Measurements from ENCODE around the gene JCAD. TPM values are rescaled to one million over a fixed set of nuclear protein-coding genes. Genes with fewer than 3 reads are reported as not detected.
"Not testable (repeated sequence)": the region's sequence is repeated elsewhere in the genome, so short reads cannot be mapped to it uniquely, and the experiment has no call there.

JCAD gene
- total RNA-seq, 2 experiments from 2014 or later = 0.03 to 0.20 TPM

GRCh38 chr10:29994811-29995210 lies 64.6 kb downstream of the JCAD start:
- Mint-ChIP-seq H3K4me3 (no peak overlapping the region), H3K4me1 (no peaks in the 10 kb centered on the region), H3K27me3 (peaks cover 42% of the 10 kb centered on the region), H3K9me3 (no peaks in the 10 kb centered on the region), H3K27ac (no peak overlapping the region), H3K36me3 (no peaks in the 10 kb centered on the region)
- POLR2A ChIA-PET = no interaction called here
- ATAC-seq (ENCODE audit: low read depth) = no peak
- no peak for DNase-seq

DNA sequence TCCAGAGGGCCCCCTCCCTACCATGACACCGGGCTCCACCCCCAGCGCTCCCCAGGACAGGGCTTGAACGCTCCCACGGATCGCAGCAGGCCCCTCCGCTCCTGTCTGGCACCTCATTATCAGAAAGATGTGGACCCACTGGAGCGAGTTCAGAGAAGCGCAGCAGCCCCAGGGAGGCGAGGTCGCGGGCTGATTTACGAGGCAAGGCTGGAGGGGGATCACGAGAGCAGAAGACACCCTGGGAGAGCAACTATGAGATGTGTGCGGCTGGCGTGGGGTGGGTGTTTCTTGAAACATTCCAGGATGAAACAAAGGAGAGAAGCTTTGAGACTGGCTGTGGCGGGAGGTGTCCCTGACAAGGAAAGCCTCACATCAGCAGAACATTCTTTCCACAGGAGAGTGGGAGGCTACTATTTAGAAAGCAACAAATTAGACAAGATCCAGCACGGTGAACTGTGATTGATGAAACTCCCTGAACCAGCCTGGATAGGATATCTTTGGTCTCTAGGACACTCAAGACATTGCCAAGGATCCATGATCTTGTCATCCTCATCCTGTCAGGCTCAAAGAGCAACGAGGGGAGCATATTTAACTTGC lies 66.0 kb downstream of the JCAD start:
- no peaks in the 10 kb centered on the region for H3K9me3 Mint-ChIP-seq
- ATAC-seq (ENCODE audit: low read depth) (no peak), DNase-seq (no peak)
- H3K4me3 Mint-ChIP-seq = no peak overlapping the region
- H3K27ac Mint-ChIP-seq = no peak overlapping the region
- POLR2A ChIA-PET = no interaction called here
- no peaks in the 10 kb centered on the region for H3K4me1 Mint-ChIP-seq
- H3K36me3 Mint-ChIP-seq = no peaks in the 10 kb centered on the region
- H3K27me3 Mint-ChIP-seq = peaks cover 44% of the 10 kb centered on the region

DNA sequence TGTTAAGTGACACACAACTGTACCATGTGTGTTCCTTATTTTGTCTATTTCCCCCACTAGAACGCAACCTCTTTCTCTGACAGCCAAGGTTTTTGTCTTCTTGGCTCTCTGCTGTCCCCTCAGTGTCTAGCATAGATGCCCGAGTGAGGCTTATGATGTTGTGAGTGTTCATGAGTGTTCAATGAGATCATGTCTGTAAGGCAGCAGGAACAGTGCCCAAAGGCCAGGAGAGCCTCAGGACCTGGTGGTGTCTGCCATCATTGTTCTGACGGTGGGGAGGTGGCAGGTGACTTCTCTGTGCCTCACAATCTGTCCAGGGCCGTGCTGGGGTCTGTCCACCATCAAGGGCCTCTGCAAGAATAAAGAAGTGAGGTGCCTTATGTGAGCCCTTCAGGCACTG lies 66.5 kb downstream of the JCAD start:
- POLR2A ChIA-PET = no interaction called here

DNA sequence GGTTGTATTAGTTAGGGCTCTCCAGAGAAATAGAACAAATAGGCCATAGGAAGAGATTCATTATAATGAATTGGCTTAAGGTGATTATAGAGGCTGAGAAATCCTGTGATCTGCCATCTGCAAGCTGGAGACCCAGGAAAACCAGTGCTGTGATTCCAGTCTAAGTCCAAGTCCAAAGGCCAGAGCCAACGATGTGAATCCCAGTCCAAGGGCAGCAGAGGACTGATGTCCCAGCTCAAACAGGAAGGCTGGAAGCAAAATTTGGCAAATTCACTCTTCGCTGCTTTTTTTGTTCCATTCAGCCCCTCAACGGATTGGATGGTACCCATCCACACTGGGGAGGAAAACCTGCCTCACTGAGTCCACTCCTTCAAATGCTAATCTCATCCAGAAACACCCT lies 68.0 kb downstream of the JCAD start:
- no peak overlapping the region for H3K4me3 Mint-ChIP-seq
- no peaks in the 10 kb centered on the region for H3K9me3 Mint-ChIP-seq
- no peak overlapping the region for H3K27ac Mint-ChIP-seq
- DNase-seq = no peak
- POLR2A ChIA-PET = no interaction called here
- no peaks in the 10 kb centered on the region for H3K4me1 Mint-ChIP-seq
- no peak for ATAC-seq (ENCODE audit: low read depth)
- peaks cover 31% of the 10 kb centered on the region for H3K27me3 Mint-ChIP-seq
- no peaks in the 10 kb centered on the region for H3K36me3 Mint-ChIP-seq

More for the DNA sequence above, 66.5 kb downstream of the JCAD start:
- Mint-ChIP-seq H3K9me3 (no peaks in the 10 kb centered on the region), H3K4me3 (no peak overlapping the region), H3K27ac (no peak overlapping the region), H3K27me3 (peaks cover 44% of the 10 kb centered on the region), H3K36me3 (no peaks in the 10 kb centered on the region), H3K4me1 (no peaks in the 10 kb centered on the region)
- ATAC-seq (ENCODE audit: low read depth) = no peak
- DNase-seq = no peak

- Mint-ChIP-seq H3K27ac (no peak overlapping the region), H3K27me3 (peaks cover 21% of the 10 kb centered on the region), H3K4me3 (no peak overlapping the region), H3K36me3 (peaks cover 1% of the 10 kb centered on the region), H3K9me3 (peaks cover 4% of the 10 kb centered on the region), H3K4me1 (no peaks in the 10 kb centered on the region)
- POLR2A ChIA-PET = no interaction called here
- no peak for DNase-seq
- no peak for ATAC-seq (ENCODE audit: low read depth)
These were observed 71.9 kb downstream of the JCAD start for GRCh38 chr10:29987471-29987870.

DNA sequence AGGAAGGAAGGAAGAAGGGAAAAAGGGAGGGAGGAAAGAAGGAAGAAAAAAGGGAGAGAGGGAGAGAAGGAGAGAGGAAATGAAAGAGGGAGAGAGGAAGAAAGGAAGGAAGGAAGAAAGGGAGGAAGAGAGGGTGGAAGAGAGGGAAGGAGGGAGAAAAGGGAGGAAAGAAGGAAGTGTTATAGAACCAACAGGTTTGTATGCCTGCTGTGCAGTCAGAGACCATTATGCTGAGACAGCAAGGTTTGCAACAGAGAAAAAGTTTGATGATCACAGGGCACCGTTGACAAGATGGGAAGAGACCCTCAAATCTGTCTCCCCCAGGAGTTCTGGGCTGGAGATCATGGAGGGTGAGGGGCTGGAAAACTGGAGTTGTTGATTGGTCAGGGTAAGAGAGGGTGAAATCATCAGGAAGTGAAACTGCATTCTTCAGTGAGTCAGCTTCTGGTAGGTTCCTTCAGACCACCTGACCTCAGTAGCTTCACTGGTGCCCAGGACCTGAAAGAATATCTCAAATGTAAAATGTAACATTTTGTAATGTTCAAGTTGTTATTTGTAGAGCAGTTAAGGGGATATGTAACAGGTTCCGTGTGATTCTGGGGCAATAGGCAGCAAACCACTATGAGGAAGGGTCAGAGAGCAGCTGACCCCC lies 76.3 kb downstream of the JCAD start:
- no peaks in the 10 kb centered on the region for H3K4me1 Mint-ChIP-seq
- POLR2A ChIA-PET = no interaction called here
- H3K36me3 Mint-ChIP-seq = peaks cover 1% of the 10 kb centered on the region
- no peak overlapping the region for H3K4me3 Mint-ChIP-seq
- no peak overlapping the region for H3K27ac Mint-ChIP-seq
- DNase-seq = no peak
- peaks cover 15% of the 10 kb centered on the region for H3K27me3 Mint-ChIP-seq
- H3K9me3 Mint-ChIP-seq = peaks cover 7% of the 10 kb centered on the region
- ATAC-seq (ENCODE audit: low read depth) = no peak

GRCh38 chr10:29981510-29981909 lies 77.9 kb downstream of the JCAD start:
- Mint-ChIP-seq H3K9me3 (peaks cover 8% of the 10 kb centered on the region), H3K4me3 (no peak overlapping the region), H3K36me3 (peaks cover 1% of the 10 kb centered on the region), H3K27ac (no peak overlapping the region), H3K27me3 (peaks cover 12% of the 10 kb centered on the region), H3K4me1 (no peaks in the 10 kb centered on the region)
- DNase-seq (no peak), ATAC-seq (ENCODE audit: low read depth) (no peak)
- POLR2A ChIA-PET = no interaction called here

- POLR2A ChIA-PET = no interaction called here
- Mint-ChIP-seq H3K4me1 (no peaks in the 10 kb centered on the region), H3K27me3 (peaks cover 15% of the 10 kb centered on the region)
These were observed 79.3 kb downstream of the JCAD start for GRCh38 chr10:29980084-29980483.

GRCh38 chr10:29979421-29979779 lies 80.0 kb downstream of the JCAD start:
- H3K27ac Mint-ChIP-seq; DNase-seq; H3K4me1 Mint-ChIP-seq; POLR2A ChIA-PET; ATAC-seq (ENCODE audit: low read depth); H3K9me3 Mint-ChIP-seq; H3K36me3 Mint-ChIP-seq; H3K4me3 Mint-ChIP-seq: not testable (repeated sequence)
- H3K27me3 Mint-ChIP-seq = peaks cover 17% of the 10 kb centered on the region

More at GRCh38 chr10:29980084-29980483, 79.3 kb downstream of the JCAD start:
- H3K9me3 Mint-ChIP-seq = peaks cover 8% of the 10 kb centered on the region
- no peak overlapping the region for H3K27ac Mint-ChIP-seq
- no peak for ATAC-seq (ENCODE audit: low read depth)
- H3K4me3 Mint-ChIP-seq = no peak overlapping the region
- peaks cover 1% of the 10 kb centered on the region for H3K36me3 Mint-ChIP-seq
- no peak for DNase-seq

GRCh38 chr10:29977171-29977570 lies 82.2 kb downstream of the JCAD start:
- POLR2A ChIA-PET = no interaction called here

DNA sequence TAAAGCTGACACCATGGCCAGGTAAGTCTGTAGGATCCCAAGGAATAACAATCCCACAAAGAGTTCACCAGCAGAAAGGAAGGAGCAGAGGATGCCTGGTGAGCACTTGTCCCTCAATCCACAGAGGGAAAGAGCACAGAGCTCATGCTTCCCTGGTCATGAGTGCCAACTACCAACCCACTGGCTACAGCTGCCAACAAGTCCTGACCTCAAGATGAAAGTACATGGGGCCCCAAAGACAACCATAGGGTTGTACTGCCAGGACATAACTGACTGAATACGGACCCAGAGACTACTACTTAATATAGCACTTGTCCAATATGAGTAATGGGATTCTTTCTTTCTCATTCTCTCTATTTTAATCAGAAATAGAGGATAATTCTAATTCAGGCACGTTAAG lies 83.3 kb downstream of the JCAD start:
- peaks cover 2% of the 10 kb centered on the region for H3K9me3 Mint-ChIP-seq
- H3K27me3 Mint-ChIP-seq = peaks cover 13% of the 10 kb centered on the region
- DNase-seq (no peak), ATAC-seq (ENCODE audit: low read depth) (no peak)
- no peaks in the 10 kb centered on the region for H3K36me3 Mint-ChIP-seq
- no peaks in the 10 kb centered on the region for H3K4me1 Mint-ChIP-seq
- H3K4me3 Mint-ChIP-seq = no peak overlapping the region
- H3K27ac Mint-ChIP-seq = no peak overlapping the region
- POLR2A ChIA-PET = no interaction called here

More at GRCh38 chr10:29977171-29977570, 82.2 kb downstream of the JCAD start:
- DNase-seq = no peak
- Mint-ChIP-seq H3K36me3 (no peaks in the 10 kb centered on the region), H3K4me1 (no peaks in the 10 kb centered on the region), H3K4me3 (no peak overlapping the region), H3K9me3 (peaks cover 2% of the 10 kb centered on the region), H3K27me3 (peaks cover 13% of the 10 kb centered on the region), H3K27ac (no peak overlapping the region)
- ATAC-seq (ENCODE audit: low read depth) = no peak

- H3K4me3 Mint-ChIP-seq = no peak overlapping the region
- ATAC-seq (ENCODE audit: low read depth) (no peak), DNase-seq (no peak)
- H3K27me3 Mint-ChIP-seq = peaks cover 13% of the 10 kb centered on the region
- no peaks in the 10 kb centered on the region for H3K36me3 Mint-ChIP-seq
- POLR2A ChIA-PET = no interaction called here
- H3K27ac Mint-ChIP-seq = no peak overlapping the region
- peaks cover 2% of the 10 kb centered on the region for H3K9me3 Mint-ChIP-seq
- H3K4me1 Mint-ChIP-seq = no peaks in the 10 kb centered on the region
These were observed 84.6 kb downstream of the JCAD start for GRCh38 chr10:29974773-29975172.

GRCh38 chr10:29973921-29974320 lies 85.5 kb downstream of the JCAD start:
- Mint-ChIP-seq H3K4me1 (no peaks in the 10 kb centered on the region), H3K4me3 (no peak overlapping the region), H3K9me3 (peaks cover 2% of the 10 kb centered on the region), H3K36me3 (no peaks in the 10 kb centered on the region), H3K27ac (no peak overlapping the region), H3K27me3 (peaks cover 13% of the 10 kb centered on the region)
- DNase-seq (no peak), ATAC-seq (ENCODE audit: low read depth) (no peak)
- POLR2A ChIA-PET = no interaction called here

- Mint-ChIP-seq H3K27ac (no peak overlapping the region), H3K4me3 (no peak overlapping the region), H3K27me3 (peaks cover 7% of the 10 kb centered on the region), H3K36me3 (no peaks in the 10 kb centered on the region), H3K9me3 (no peaks in the 10 kb centered on the region), H3K4me1 (no peaks in the 10 kb centered on the region)
- DNase-seq (no peak), ATAC-seq (ENCODE audit: low read depth) (no peak)
- POLR2A ChIA-PET = no interaction called here
These were observed 88.8 kb downstream of the JCAD start for GRCh38 chr10:29970576-29970975.
